Measurements from ENCODE around the gene SHC4. TPM values are rescaled to one million over a fixed set of nuclear protein-coding genes. Genes with fewer than 3 reads are reported as not detected.

SHC4 gene
- polyA plus RNA-seq, 3 donors, result 0.09 TPM; not detected in 2

GRCh38 chr15:48832648-48833047 lies 131.1 kb downstream of the SHC4 start:
- H4K20me1 ChIP-seq (ENCODE audit: insufficient read depth, low read length), result no peaks in the 10 kb centered on the region
- no peaks in the 10 kb centered on the region for H3K79me2 ChIP-seq (ENCODE audit: insufficient read depth, low read length)
- H3K9me3 Mint-ChIP-seq, result peaks cover 7 to 16% (median 10%) of the 10 kb centered on the region in 7 donors
- no peak for DNase-seq
- no peak overlapping the region for H3K4me3 ChIP-seq (replicated peaks in 1 of 3; ENCODE audit: low read depth in 2 of 3, low read length in 3 of 3)
- no peak overlapping the region for H3K4me3 Mint-ChIP-seq
- peaks cover 0 to 7% of the 10 kb centered on the region in 2 donors for H3K9me3 ChIP-seq (replicated peaks in 1 of 2; ENCODE audit: control insufficient read depth in 1 of 2, insufficient read depth in 1 of 2, low read length in 2 of 2)
- no peak overlapping the region for H2AFZ ChIP-seq (ENCODE audit: insufficient read depth, low read depth, low read length, poor library complexity, severe bottlenecking)
- no peak overlapping the region for H3K27ac ChIP-seq (ENCODE audit: low read depth in 1 of 2, low read length in 2 of 2)
- H3K9ac ChIP-seq (ENCODE audit: insufficient read depth, low read length, poor library complexity, severe bottlenecking), result no peak overlapping the region
- H3K4me2 ChIP-seq (replicated peaks; ENCODE audit: extremely low read depth, low read length, poor library complexity, severe bottlenecking), result no peak overlapping the region
- no peaks in the 10 kb centered on the region for H3K4me1 ChIP-seq (ENCODE audit: control insufficient read depth in 1 of 2, insufficient read depth in 2 of 2, low read length in 2 of 2)
- no peak overlapping the region for H3K27ac Mint-ChIP-seq
- TF ChIP-seq, protein P1, sequence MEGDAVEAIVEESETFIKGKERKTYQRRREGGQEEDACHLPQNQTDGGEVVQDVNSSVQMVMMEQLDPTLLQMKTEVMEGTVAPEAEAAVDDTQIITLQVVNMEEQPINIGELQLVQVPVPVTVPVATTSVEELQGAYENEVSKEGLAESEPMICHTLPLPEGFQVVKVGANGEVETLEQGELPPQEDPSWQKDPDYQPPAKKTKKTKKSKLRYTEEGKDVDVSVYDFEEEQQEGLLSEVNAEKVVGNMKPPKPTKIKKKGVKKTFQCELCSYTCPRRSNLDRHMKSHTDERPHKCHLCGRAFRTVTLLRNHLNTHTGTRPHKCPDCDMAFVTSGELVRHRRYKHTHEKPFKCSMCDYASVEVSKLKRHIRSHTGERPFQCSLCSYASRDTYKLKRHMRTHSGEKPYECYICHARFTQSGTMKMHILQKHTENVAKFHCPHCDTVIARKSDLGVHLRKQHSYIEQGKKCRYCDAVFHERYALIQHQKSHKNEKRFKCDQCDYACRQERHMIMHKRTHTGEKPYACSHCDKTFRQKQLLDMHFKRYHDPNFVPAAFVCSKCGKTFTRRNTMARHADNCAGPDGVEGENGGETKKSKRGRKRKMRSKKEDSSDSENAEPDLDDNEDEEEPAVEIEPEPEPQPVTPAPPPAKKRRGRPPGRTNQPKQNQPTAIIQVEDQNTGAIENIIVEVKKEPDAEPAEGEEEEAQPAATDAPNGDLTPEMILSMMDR (IDR thresholded peaks at IDR 0.05), result no peak
- intact Hi-C loops (cut with micrococcal nuclease), result no loop called here
- no peaks in the 10 kb centered on the region for H3K27me3 ChIP-seq (ENCODE audit: control insufficient read depth in 2 of 2, insufficient read depth in 2 of 2, low read length in 2 of 2)
- H3K4me1 Mint-ChIP-seq, result no peaks in the 10 kb centered on the region
- no peaks in the 10 kb centered on the region for H3K36me3 ChIP-seq (replicated peaks in 1 of 2; ENCODE audit: control insufficient read depth in 1 of 2, insufficient read depth in 2 of 2, low read length in 2 of 2)
- H3K36me3 Mint-ChIP-seq, result no peaks in the 10 kb centered on the region
- peaks cover 1 to 5% (median 2%) of the 10 kb centered on the region in 3 donors for H3K27me3 Mint-ChIP-seq (ENCODE audit: low read depth in 3 of 3)

- Histone ChIP-seq H3K27ac (ENCODE audit: low read depth in 1 of 2, low read length in 2 of 2) (no peak overlapping the region), H3K4me3 (replicated peaks in 1 of 3; ENCODE audit: low read depth in 2 of 3, low read length in 3 of 3) (no peak overlapping the region), H3K4me1 (ENCODE audit: control insufficient read depth in 1 of 2, insufficient read depth in 2 of 2, low read length in 2 of 2) (no peaks in the 10 kb centered on the region), H3K9ac (ENCODE audit: insufficient read depth, low read length, poor library complexity, severe bottlenecking) (no peak overlapping the region), H4K20me1 (ENCODE audit: insufficient read depth, low read length) (no peaks in the 10 kb centered on the region), H3K79me2 (ENCODE audit: insufficient read depth, low read length) (no peaks in the 10 kb centered on the region), H3K9me3 (replicated peaks in 1 of 2; ENCODE audit: control insufficient read depth in 1 of 2, insufficient read depth in 1 of 2, low read length in 2 of 2) (peaks cover 0 to 7% of the 10 kb centered on the region in 2 donors), H3K36me3 (replicated peaks in 1 of 2; ENCODE audit: control insufficient read depth in 1 of 2, insufficient read depth in 2 of 2, low read length in 2 of 2) (no peaks in the 10 kb centered on the region), H2AFZ (ENCODE audit: insufficient read depth, low read depth, low read length, poor library complexity, severe bottlenecking) (no peak overlapping the region), H3K27me3 (ENCODE audit: control insufficient read depth in 2 of 2, insufficient read depth in 2 of 2, low read length in 2 of 2) (no peaks in the 10 kb centered on the region), H3K4me2 (replicated peaks; ENCODE audit: extremely low read depth, low read length, poor library complexity, severe bottlenecking) (no peak overlapping the region)
- peaks cover 0 to 5% (median 2%) of the 10 kb centered on the region in 3 donors for H3K27me3 Mint-ChIP-seq (ENCODE audit: low read depth in 3 of 3)
- H3K4me3 Mint-ChIP-seq, result no peak overlapping the region
- TF ChIP-seq, protein P1 (IDR thresholded peaks at IDR 0.05), result no peak
- DNase-seq, result no peak
- no peak overlapping the region for H3K27ac Mint-ChIP-seq
- no peaks in the 10 kb centered on the region for H3K4me1 Mint-ChIP-seq
- H3K9me3 Mint-ChIP-seq, result peaks cover 7 to 16% (median 9%) of the 10 kb centered on the region in 7 donors
- no peaks in the 10 kb centered on the region for H3K36me3 Mint-ChIP-seq
- intact Hi-C loops (cut with micrococcal nuclease), result no loop called here
These were observed 134.8 kb downstream of the SHC4 start for GRCh38 chr15:48828906-48829305.

Measured in CD14-positive monocyte (primary cell).